ENCODE results near the gene CLPTM1.

DNA sequence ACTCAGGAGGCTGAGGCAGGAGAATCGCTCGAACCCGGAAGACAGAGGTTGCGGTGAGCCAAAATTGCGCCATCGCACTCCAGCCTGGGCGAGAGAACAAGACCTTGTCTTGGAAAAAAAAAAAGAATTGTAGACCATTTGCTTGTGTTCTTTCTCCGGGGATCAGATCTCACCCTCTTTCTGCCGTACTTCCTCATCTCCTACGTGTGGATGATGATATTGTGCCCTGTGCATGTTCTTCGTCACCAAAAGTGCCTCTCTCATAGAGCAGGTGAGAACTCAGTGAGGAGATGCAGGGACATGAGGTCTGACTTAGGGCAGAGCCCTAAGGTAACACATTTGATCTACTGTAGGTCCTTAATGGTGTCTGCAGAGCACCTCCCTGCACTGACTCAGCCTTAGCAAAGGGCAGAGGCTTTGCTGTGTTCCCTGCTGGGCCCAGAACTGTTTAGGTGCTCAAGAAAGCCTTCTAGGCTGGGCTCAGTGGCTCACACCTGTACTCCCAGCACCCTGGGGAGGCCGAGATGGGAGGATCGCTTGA lies 8.1 kb upstream of the CLPTM1 start:
- TF ChIP-seq, protein P1, sequence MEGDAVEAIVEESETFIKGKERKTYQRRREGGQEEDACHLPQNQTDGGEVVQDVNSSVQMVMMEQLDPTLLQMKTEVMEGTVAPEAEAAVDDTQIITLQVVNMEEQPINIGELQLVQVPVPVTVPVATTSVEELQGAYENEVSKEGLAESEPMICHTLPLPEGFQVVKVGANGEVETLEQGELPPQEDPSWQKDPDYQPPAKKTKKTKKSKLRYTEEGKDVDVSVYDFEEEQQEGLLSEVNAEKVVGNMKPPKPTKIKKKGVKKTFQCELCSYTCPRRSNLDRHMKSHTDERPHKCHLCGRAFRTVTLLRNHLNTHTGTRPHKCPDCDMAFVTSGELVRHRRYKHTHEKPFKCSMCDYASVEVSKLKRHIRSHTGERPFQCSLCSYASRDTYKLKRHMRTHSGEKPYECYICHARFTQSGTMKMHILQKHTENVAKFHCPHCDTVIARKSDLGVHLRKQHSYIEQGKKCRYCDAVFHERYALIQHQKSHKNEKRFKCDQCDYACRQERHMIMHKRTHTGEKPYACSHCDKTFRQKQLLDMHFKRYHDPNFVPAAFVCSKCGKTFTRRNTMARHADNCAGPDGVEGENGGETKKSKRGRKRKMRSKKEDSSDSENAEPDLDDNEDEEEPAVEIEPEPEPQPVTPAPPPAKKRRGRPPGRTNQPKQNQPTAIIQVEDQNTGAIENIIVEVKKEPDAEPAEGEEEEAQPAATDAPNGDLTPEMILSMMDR (IDR thresholded peaks at IDR 0.05 in 8 of 11, conservative IDR thresholded peaks at IDR 0.05 in 3 of 11): no peak
- no peak for TF ChIP-seq POLR2A (IDR thresholded peaks at IDR 0.05)

Data from spleen (tissue), 7 donors.